Activated CD8-positive, alpha-beta T cell treated with anti-CD3 and anti-CD28 coated beads for 36 hours (primary cell): ENCODE measurements around the gene TOMM5. TPM values are rescaled to one million over a fixed set of nuclear protein-coding genes. Genes with fewer than 3 reads are reported as not detected.

Experiments
- ATAC-seq: fragments of 200-7000 bp; cut with Tn5 transposase; one replicate; pipeline ENCODE4 v1.10.0; 2021; ENCODE audit warnings: mild to moderate bottlenecking, moderate library complexity
- CTCF ChIA-PET: fragments of 350-600 bp; sonication (Branson Sonifier 250); formaldehyde crosslinking; loops from one replicate; lab custom pipeline; 2021; ENCODE audit warnings: antibody characterized with exemption; lab: Charles Lee
- POLR2A ChIA-PET: fragments of 350-600 bp; sonication (Branson Sonifier 250); formaldehyde crosslinking; loops from one replicate; lab custom pipeline; 2021; ENCODE audit warnings: antibody characterized with exemption; lab: Charles Lee
- DNase-seq: peaks from one replicate; pipeline ENCODE4 v3.0.0-alpha.2; 2020
- H3K27ac Mint-ChIP-seq: one replicate; pipeline ENCODE4 v1.8.0; 2021; ENCODE audit warnings: mild to moderate bottlenecking, mixed read lengths
- H3K27me3 Mint-ChIP-seq: one replicate; pipeline ENCODE4 v1.8.0; 2021; ENCODE audit warnings: mixed read lengths
- H3K36me3 Mint-ChIP-seq: one replicate; pipeline ENCODE4 v1.8.0; 2021; ENCODE audit warnings: low read depth, mixed read lengths
- H3K4me1 Mint-ChIP-seq: one replicate; pipeline ENCODE4 v1.8.0; 2021; ENCODE audit warnings: low read depth, mixed read lengths
- H3K4me3 Mint-ChIP-seq: one replicate; pipeline ENCODE4 v1.8.0; 2021; ENCODE audit warnings: mild to moderate bottlenecking, moderate library complexity, mixed read lengths
- H3K9me3 Mint-ChIP-seq: one replicate; pipeline ENCODE4 v1.8.0; 2021; ENCODE audit warnings: mixed read lengths
- CTCF ChIP-seq: fragments of 200-600 bp; IDR thresholded peaks from one replicate; pipeline ENCODE4 v1.8.0; 2022; ENCODE audit warnings: antibody characterized with exemption, mild to moderate bottlenecking
- intact Hi-C: fragments of 100-400 bp; cut with micrococcal nuclease; formaldehyde crosslinking; loops from one replicate; pipeline ENCODE4 v1.10.0; 2022
- total RNA-seq, 2 experiments: library from RNA; stranded (reverse); gene quantifications; one replicate each; pipeline ENCODE4 v1.2.3, GENCODE V29; 2021

TOMM5 gene
- total RNA-seq = 100 to 1,000 TPM; 156 to 168 TPM

DNA sequence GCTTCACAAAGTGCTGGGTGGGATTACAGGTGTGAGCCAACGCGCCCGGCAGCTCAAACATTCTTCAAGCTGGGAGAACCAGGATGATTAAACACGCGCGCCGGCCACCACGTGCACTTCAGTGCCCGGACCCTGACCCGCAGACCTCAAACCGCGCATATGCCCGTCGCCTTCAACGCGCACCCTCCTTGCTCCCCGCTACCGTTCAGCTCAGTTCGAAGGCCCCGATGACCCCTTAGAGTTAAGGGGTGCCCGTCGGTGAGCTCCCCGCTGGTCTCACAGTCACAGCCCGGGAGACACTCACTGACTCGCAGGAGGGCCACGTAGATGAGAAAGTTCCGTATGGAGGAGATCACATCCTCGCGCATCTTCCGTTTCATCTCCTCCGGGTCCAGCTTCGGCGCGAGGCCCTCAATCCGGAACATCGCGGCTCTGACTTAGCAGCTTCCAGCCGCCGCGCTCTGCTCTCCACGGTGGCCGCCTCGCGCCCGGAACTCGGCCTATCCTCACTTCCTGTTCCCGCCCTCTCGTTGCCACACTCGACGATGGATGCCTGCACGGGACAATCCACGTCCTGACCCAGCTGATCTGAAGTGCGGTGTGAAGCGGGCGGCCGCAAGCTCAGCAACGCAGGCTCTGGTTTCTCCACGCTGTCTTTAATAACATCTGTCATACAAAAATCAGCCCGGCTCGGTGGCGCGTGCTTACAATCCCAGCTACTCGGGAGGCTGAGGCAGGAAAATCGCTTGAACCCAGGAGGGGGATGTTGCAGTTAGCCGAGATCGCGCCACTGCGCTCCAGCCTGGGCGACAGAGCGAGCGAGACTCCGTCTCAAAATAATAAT, at the start of gene TOMM5:
Gene TOMM5, minus strand, starts transcription at position 490 of the 844 bp plus-strand sequence. Its CDS starts 65 bp downstream, at position 425.
- peak; percentile 94 for DNase-seq
- Mint-ChIP-seq H3K27me3 (peaks cover 6% of the 10 kb centered on the region), H3K36me3 (peaks cover 30% of the 10 kb centered on the region), H3K4me3 (peak within 1 kb of the TSS; percentile 100), H3K27ac (peak within 1 kb of the TSS; percentile 99), H3K9me3 (no peaks in the 10 kb centered on the region), H3K4me1 (peaks cover 34% of the 10 kb centered on the region)
- POLR2A ChIA-PET = interaction anchor here (0.6 to 5.5 kb wide), 25 partner anchors 8 to 714 kb away, joined by 3 to 79 read pairs (median 3); partner anchors contain the start of genes EXOSC3, FBXO10, POLR1E and SLC25A51
- ATAC-seq = peak; percentile 94
- CTCF ChIA-PET = interaction anchor here (0.6 to 1.7 kb wide), 7 partner anchors 9 to 225 kb away, joined by 3 to 13 read pairs (median 3); partner anchors contain the start of genes EXOSC3 and FBXO10
- intact Hi-C loops = no loop called here
- no peak for TF ChIP-seq CTCF

DNA sequence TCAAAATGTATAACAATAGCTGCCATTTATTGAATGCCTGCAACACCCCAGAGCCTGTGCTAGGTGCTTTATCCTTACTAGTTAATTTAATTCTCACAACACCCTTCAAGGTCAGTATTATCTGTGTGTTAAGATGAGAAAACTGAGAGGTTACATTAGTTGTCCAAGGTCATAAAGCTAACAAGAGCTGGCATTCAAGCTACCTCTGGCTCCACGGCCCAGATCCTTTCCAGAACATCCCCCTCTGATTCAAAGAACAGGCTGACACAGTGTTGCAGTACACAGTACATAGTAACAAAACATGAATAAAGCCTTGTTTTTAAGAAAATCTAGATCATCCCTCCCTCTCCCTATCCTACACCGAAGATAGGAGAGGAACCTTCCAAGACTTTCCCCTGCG, 48.9 kb upstream of the TOMM5 start:
- intact Hi-C loops = no loop called here
- Mint-ChIP-seq H3K9me3 (no peaks in the 10 kb centered on the region), H3K4me3 (no peak overlapping the region), H3K36me3 (no peaks in the 10 kb centered on the region), H3K4me1 (no peaks in the 10 kb centered on the region), H3K27ac (no peak overlapping the region), H3K27me3 (peaks cover 21% of the 10 kb centered on the region)
- CTCF ChIA-PET = no interaction called here
- ATAC-seq = no peak
- DNase-seq = no peak
- TF ChIP-seq CTCF = no peak
- POLR2A ChIA-PET = no interaction called here

GRCh38 chr9:37640246-37640645, 47.8 kb upstream of the TOMM5 start:
- peaks cover 17% of the 10 kb centered on the region for H3K27me3 Mint-ChIP-seq
- H3K4me3 Mint-ChIP-seq = no peak overlapping the region
- POLR2A ChIA-PET = no interaction called here
- DNase-seq (no peak), ATAC-seq (no peak)
- no peaks in the 10 kb centered on the region for H3K9me3 Mint-ChIP-seq
- H3K36me3 Mint-ChIP-seq = no peaks in the 10 kb centered on the region
- TF ChIP-seq CTCF = no peak
- CTCF ChIA-PET = no interaction called here
- H3K4me1 Mint-ChIP-seq = no peaks in the 10 kb centered on the region
- intact Hi-C loops = no loop called here
- H3K27ac Mint-ChIP-seq = no peak overlapping the region

GRCh38 chr9:37639841-37640240, 47.4 kb upstream of the TOMM5 start:
- ChIA-PET POLR2A (no interaction called here), CTCF (no interaction called here)
- Mint-ChIP-seq H3K4me1 (no peaks in the 10 kb centered on the region), H3K27me3 (peaks cover 16% of the 10 kb centered on the region), H3K36me3 (no peaks in the 10 kb centered on the region), H3K9me3 (no peaks in the 10 kb centered on the region), H3K4me3 (no peak overlapping the region), H3K27ac (no peak overlapping the region)
- no peak for TF ChIP-seq CTCF
- no peak for DNase-seq
- intact Hi-C loops = no loop called here
- ATAC-seq = no peak

GRCh38 chr9:37639109-37639762, 46.8 kb upstream of the TOMM5 start:
- ChIA-PET CTCF (no interaction called here), POLR2A (no interaction called here)
- Mint-ChIP-seq H3K36me3 (no peaks in the 10 kb centered on the region), H3K4me3 (no peak overlapping the region), H3K27me3 (peaks cover 12% of the 10 kb centered on the region), H3K27ac (no peak overlapping the region), H3K4me1 (no peaks in the 10 kb centered on the region), H3K9me3 (no peaks in the 10 kb centered on the region)
- intact Hi-C loops = no loop called here
- no peak for TF ChIP-seq CTCF
- ATAC-seq = no peak
- no peak for DNase-seq
